ENCODE measurements around the gene PHF21B.

The PHF21B gene

GRCh38 chr22:44845796-44846720 lies 163.7 kb downstream of the PHF21B start:
- DNase-seq (ENCODE audit: low read depth, low spot score) = no peak

DNA sequence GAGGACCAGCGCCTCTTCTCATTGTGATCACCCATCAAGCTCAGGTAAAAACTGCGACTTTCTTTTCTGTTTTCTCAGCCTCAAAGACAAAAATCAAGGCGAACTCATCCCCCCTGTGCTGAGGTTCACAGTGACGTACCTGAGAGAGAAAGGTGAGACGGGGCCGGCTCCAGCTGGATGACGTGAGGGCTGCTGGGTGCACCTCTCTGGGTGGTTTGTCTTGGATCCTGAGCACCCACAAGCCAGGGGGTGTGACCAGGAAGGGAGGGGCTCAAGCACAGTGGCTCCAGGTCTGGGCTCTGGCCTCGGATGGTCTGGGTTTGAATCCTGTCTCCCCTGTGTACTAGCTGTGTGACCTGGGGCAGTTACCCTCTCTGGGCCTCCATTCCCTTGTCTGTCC lies 164.6 kb downstream of the PHF21B start:
- DNase-seq (ENCODE audit: low read depth, low spot score) = no peak

GRCh38 chr22:44842417-44842816 lies 167.4 kb downstream of the PHF21B start:
- no peak for DNase-seq (ENCODE audit: low read depth, low spot score)

- DNase-seq (ENCODE audit: low read depth, low spot score) = no peak
These were observed 169.0 kb downstream of the PHF21B start for GRCh38 chr22:44840611-44841322.

DNA sequence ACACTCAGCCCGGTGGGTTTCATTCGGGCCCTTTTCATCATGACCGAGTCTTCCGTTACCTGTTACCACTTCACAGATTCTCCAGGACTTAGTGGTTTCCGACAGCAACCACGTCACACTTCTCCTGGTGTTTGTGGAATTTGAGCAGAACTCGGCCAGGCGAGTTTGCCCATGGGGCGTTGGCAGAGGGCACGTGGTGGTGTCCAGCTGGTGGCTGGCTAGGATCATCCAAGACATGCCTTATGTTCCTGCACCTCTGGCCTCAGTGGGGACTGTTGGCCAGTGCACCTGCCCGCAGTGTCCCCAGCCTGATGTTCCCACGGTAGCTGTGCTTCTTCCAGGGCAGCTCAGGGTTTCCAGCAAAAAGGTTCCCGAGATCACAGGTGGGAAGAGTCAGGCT lies 170.1 kb downstream of the PHF21B start:
- no peak for DNase-seq (ENCODE audit: low read depth, low spot score)

GRCh38 chr22:44839061-44839460 lies 170.7 kb downstream of the PHF21B start:
- no peak for DNase-seq (ENCODE audit: low read depth, low spot score)

- DNase-seq (ENCODE audit: low read depth, low spot score) = no peak
These were observed 171.3 kb downstream of the PHF21B start for GRCh38 chr22:44838316-44839016.

GRCh38 chr22:44837481-44837880 lies 172.3 kb downstream of the PHF21B start:
- no peak for DNase-seq (ENCODE audit: low read depth, low spot score)

GRCh38 chr22:44834065-44834464 lies 175.7 kb downstream of the PHF21B start:
- DNase-seq (ENCODE audit: low read depth, low spot score) = no peak

DNA sequence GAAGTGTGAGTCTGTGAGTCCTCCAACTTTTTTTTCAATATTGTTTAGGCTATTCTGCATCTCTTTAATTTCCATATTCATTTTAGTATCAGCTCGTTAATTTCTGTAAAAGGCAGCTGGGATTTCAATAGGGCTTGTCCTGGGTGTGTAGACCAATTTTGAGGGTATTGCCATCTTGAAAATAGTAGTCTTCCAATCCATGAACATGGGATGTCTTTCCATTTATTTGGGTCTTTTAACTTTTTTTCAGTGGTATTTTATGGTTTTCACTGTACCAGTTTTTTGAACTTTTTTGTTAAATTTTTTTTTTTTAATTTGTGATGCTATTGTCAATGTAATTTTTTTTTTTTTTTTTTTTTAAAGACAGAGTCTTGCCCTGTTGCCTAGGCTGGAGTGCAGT lies 177.9 kb downstream of the PHF21B start:
- DNase-seq (ENCODE audit: low read depth, low spot score) = no peak
